ENCODE measurements around the gene EPSTI1.

Gene EPSTI1

GRCh38 chr13:42849200-42849599 is 142.8 kb downstream of the EPSTI1 start:
- H3K36me3 ChIP-seq (ENCODE audit: control insufficient read depth, insufficient read depth, low read length): peaks cover 46% of the 10 kb centered on the region
- H3K4me1 ChIP-seq (ENCODE audit: control insufficient read depth, insufficient read depth, low read length): peaks cover 6% of the 10 kb centered on the region; the same call in 1 of the 2 replicates
- no peaks in the 10 kb centered on the region for H3K27me3 ChIP-seq (ENCODE audit: control insufficient read depth, insufficient read depth, low read length)
- no peak overlapping the region for H3K9ac ChIP-seq (ENCODE audit: low read depth, low read length)
- no peak overlapping the region for H3K27ac ChIP-seq (ENCODE audit: low read depth, low read length)
- no peaks in the 10 kb centered on the region for H3K9me3 ChIP-seq (ENCODE audit: control insufficient read depth, insufficient read depth, low read length)
- H3K4me3 ChIP-seq (ENCODE audit: low read depth, low read length): no peak overlapping the region

DNA sequence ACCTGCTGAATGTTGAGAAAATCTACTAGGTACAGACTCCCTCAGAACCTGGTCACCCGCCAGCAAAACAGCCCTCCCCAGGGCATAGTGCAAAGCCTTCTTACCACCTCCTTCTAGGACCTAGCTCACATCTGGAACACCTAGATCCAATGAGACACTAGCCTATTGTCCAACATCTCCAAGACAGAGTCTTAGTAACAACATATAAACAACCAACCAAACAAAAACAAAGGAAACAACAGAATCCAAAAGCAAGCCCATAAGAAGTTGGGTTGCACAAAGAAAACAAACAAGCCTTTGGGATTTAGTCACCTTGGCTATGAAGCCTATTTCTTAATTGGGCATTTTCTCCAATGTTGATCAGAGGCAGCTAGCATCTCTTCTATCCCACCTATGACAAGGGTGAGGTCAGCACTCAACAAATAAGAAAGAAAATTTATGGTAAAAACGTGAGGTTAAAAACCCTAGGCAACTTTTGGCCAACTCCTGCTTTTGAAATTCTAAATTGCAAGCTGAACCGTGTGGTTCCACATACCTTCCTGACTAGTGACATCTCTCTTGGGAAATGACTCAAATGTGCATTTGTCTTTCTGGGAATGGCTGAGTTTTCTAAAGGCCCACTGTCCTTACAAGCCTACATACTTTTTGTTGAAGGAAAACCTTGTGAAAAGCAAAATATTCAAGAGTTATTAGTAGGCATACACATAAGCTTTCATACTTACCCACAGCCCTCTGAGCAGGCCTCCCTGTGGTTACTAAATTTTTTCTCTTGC is 144.0 kb downstream of the EPSTI1 start:
- peaks cover 6% of the 10 kb centered on the region; the same call in 1 of the 2 replicates for H3K4me1 ChIP-seq (ENCODE audit: control insufficient read depth, insufficient read depth, low read length)
- H3K36me3 ChIP-seq (ENCODE audit: control insufficient read depth, insufficient read depth, low read length): peaks cover 35% of the 10 kb centered on the region
- H3K9me3 ChIP-seq (ENCODE audit: control insufficient read depth, insufficient read depth, low read length): no peaks in the 10 kb centered on the region
- H3K9ac ChIP-seq (ENCODE audit: low read depth, low read length): no peak overlapping the region
- H3K27me3 ChIP-seq (ENCODE audit: control insufficient read depth, insufficient read depth, low read length): no peaks in the 10 kb centered on the region
- no peak overlapping the region for H3K4me3 ChIP-seq (ENCODE audit: low read depth, low read length)
- H3K27ac ChIP-seq (ENCODE audit: low read depth, low read length): no peak overlapping the region

DNA sequence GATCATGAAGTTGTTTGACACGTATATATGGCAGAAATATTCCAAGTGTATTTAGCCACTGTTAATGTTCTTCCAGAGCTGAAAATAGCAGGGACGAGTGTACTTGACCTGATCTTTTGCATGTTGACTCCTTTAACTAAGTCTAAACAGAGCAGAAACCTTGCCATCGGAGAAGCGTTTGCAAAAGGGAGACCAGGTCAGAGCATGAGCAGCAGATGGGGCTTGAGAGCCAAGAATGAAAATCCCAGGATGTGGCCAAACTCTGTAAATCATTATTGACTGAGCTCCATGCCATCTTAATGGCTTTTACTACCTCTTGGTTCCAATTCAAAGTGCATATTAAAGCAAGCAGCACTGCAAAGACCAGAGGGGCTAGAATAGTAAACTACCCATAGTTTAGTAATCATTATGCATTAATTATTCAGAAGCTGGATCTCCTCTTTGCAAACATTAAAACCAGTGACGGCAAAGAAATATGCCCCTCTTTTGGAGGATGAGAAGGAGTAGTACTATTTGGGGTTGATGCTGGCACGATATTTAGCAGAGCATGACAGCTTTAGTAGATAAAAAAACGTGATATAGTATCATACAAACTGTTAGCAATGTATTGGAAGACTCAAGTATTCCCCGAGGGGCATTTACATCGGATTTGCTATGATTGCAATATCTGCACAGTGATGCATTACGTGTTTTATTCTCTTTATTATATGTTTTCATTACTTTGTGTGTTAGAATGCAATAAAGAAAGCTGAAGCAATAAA is 154.9 kb downstream of the EPSTI1 start:
- H3K4me3 ChIP-seq (ENCODE audit: low read depth, low read length): no peak overlapping the region

More for the DNA sequence above, 154.9 kb downstream of the EPSTI1 start:
- Histone ChIP-seq H3K9ac (ENCODE audit: low read depth, low read length) (no peak overlapping the region), H3K36me3 (ENCODE audit: control insufficient read depth, insufficient read depth, low read length) (peaks cover 3% of the 10 kb centered on the region; the same call in 1 of the 2 replicates), H3K4me1 (ENCODE audit: control insufficient read depth, insufficient read depth, low read length) (no peaks in the 10 kb centered on the region), H3K27ac (ENCODE audit: low read depth, low read length) (no peak overlapping the region), H3K27me3 (ENCODE audit: control insufficient read depth, insufficient read depth, low read length) (no peaks in the 10 kb centered on the region), H3K9me3 (ENCODE audit: control insufficient read depth, insufficient read depth, low read length) (no peaks in the 10 kb centered on the region)

Measured in HUES48 (cell line).